ENCODE data around the gene ACOT13.
"Not testable (repeated sequence)": the region's sequence is repeated elsewhere in the genome, so short reads cannot be mapped to it uniquely, and the experiment has no call there.

ACOT13 gene

DNA sequence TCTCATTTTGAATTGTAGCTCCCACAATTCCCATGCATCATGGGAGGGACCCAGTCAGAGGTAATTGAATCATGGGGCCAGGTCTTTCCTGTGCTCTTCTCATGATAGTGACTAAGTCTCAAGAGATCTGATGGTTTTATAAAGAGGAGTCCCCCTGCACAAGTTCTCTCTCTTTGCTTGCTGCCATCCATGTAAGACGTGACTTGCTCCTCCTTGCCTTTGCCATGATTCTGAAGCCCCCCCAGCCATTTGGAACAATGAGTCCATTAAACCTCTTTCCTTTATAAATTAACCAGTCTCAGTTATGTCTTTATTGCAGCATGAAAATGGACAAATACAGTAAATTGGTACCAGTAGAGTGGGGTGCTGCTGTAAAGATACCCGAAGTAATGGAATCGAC is 63.8 kb downstream of the ACOT13 start:
- DNase-seq (ENCODE audit: low read depth in 2 of 2) = not testable (repeated sequence)

- DNase-seq (ENCODE audit: low read depth in 2 of 2) = not testable (repeated sequence)
Measured at GRCh38 chr6:24731456-24732134, 64.7 kb downstream of the ACOT13 start.

DNA sequence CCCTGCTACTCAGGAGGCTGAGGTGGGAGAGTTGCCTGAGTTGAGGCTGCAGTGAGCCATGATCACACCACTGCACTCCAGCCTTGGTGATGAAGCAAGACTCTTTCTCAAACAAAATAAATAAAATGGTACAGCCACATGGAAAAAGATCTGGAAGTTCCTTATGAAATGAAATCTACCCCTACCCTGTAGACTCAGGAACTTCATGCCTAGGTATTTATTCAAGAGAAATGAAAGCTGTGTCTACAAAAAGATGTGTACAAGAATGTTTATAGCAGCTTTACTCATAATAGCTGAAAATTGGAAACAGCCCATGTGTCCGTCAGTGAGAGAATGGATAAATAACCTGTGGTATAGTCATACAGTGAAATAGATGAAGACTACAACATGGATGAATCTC is 67.3 kb downstream of the ACOT13 start:
- no peak for DNase-seq (ENCODE audit: low read depth in 2 of 2)

- not testable (repeated sequence) for DNase-seq (ENCODE audit: low read depth in 2 of 2)
Measured at GRCh38 chr6:24734710-24735109, 67.8 kb downstream of the ACOT13 start.

DNA sequence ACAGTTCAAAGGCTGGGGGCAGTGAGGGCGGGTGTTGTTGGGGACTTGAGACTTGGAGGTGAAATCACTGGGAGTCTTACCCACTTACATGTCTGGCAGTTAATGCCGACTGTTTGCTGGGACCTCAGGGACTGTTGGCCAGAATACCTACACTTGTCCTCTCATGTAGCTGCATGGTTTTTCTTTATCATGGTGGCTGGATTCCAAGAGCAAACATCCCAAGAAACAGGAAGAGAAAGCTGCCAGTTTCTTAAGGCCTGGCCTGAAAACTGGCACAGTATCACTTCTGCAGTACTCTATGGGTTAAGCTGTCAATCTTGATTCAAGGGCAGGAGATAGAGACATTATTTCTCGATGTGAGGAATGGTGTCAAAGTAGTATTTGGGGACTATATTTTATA is 71.9 kb downstream of the ACOT13 start:
- DNase-seq (ENCODE audit: low read depth in 2 of 2) = no peak

DNA sequence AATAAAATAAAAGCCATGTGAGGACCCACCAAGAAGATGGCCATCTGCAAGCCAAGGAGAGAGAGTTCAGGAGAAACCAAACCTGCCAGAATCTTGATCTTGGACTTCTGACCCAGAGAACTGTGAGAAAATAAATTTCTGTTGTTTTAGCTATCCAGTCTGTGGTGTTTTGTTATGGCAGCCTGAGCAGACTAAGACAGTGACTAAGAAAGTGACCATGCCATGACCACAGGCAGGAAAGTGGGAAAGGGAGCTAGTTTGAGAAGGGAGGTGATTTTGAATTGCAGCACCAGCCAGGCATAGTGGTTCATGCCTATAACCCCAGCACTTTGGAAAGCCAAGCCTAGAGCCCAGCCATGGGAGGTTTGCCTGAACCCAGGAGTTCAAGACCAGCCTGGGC is 74.0 kb downstream of the ACOT13 start:
- DNase-seq (ENCODE audit: low read depth in 2 of 2) = no peak

DNA sequence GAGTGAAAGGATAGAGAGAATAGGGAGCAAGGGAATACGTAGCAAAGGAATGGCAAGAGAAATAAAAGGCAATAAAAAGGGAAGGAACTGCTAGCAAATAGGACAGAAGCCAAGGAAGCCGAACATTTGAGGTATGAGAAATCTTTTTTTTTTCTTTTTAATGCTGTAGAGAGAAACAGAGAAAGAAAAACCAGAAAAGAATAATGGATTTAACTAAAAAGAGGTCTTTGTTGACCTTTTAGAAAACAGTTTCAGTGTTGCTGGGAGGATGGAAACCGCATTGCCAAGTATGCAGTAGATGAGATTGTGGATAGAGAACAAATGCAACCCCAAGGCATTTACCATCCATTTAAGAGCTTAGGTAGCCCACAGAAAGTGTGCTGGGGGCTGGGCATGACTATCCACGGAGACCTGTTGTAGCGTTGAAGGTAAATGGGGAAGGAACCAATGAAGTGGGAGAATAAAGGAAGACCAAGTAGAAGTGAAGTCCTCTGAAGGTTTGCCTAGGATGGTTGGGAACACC is 75.4 kb downstream of the ACOT13 start:
- DNase-seq (ENCODE audit: low read depth in 2 of 2) = no peak

GRCh38 chr6:24743265-24743943 is 76.5 kb downstream of the ACOT13 start:
- DNase-seq (ENCODE audit: low read depth in 2 of 2) = no peak

GRCh38 chr6:24743944-24744335 is 77.1 kb downstream of the ACOT13 start:
- DNase-seq (ENCODE audit: low read depth in 2 of 2) = no peak

GRCh38 chr6:24744911-24745310 is 78.0 kb downstream of the ACOT13 start:
- DNase-seq (ENCODE audit: low read depth in 2 of 2) = no peak

DNA sequence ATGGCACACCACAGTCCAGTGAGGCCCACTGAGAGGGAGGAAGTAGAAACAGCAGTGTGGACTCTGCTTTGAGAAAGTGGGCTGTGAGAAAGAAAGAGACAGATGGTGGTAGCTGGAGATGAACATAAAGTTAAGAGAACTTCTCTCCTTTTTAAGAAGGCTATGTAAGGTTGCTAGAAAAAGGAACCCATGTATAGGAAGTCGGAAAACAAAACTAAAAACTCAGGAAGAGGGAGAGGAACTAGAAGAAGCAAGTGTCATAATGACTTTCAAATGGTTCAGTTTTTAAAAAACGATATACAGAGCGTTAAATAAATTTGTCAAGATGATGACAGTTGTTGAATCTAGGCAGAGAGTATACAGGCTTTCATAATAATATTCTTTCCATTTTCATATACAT is 82.4 kb downstream of the ACOT13 start:
- no peak for DNase-seq (ENCODE audit: low read depth in 2 of 2)

DNA sequence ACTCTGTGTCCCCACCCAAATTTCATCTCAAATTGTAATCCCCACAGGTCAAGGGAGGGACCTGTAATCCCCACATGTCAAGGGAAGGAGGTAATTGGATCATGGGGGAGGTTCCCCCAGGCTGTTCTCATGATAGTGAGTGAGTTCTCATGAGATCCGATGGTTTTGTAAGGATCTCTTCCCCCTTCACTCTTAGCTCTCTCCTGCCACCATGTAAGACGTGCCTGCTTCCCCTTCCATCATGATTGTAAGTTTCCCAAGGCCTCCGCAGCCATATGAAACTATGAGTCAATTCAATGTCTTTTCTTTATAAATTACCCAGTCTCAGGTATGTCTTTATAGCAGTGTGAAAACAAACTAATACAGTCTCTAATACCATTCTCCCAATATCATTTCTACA is 84.0 kb downstream of the ACOT13 start:
- DNase-seq (ENCODE audit: low read depth in 2 of 2) = not testable (repeated sequence)

GRCh38 chr6:24752503-24752902 is 85.6 kb downstream of the ACOT13 start:
- DNase-seq (ENCODE audit: low read depth in 2 of 2) = no peak

DNA sequence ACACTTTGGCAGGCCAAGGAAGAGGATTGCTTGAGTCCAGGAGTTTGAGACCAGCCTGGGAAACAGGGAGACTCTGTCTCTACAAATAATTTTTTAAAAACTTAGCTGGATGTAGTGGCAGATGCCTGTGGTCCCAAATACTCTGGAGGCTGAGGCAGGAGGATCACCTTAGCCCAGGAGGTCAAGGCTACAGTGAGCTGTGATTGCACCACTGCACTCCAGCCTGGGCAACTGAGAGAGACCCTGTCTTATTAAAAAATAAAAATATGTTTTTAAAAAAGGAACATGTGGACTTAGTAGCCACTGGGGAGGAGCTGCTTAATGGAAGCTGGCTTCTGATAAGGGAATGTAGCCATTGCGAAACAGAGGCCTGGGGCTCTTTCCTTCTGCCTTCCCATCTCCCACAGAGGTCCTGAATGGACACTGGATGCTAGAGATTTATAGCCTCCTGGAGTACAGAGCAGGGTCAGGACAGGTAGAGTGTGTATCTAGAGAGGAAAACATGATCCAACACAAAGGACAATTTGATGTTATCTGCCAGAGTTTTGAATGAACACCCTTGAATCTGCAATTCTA is 86.1 kb downstream of the ACOT13 start:
- DNase-seq (ENCODE audit: low read depth in 2 of 2) = no peak

DNA sequence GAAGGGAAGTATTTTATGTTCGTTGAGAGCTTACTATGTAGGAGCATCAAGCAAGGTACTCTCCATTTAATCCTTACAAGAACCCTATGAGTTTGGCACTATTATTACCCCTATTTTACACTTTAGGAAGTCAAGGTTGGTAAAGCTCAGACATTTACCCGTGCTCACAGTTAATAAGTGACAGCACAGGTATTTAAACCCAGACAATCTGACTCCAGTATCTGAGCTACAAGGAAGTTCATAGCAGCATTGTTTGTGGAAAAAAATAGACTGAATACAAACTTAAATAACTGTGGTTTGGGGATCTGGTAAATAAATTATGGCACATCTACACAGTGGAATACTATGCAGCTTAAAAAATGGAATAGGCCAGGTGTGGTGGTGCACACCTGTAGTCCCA is 86.7 kb downstream of the ACOT13 start:
- DNase-seq (ENCODE audit: low read depth in 2 of 2) = no peak

GRCh38 chr6:24754378-24754777 is 87.5 kb downstream of the ACOT13 start:
- not testable (repeated sequence) for DNase-seq (ENCODE audit: low read depth in 2 of 2)

All from stimulated activated CD4-positive, alpha-beta T cell treated with anti-CD3 and anti-CD28 coated beads, Interleukin-1b, Interleukin-23, amount 100 ng/mL, for 4 hours (primary cell).